GM12801 (cell line): ENCODE measurements around the gene VEGFD.

Experiments used
- CTCF ChIP-seq: IDR thresholded peaks from one replicate; pipeline ENCODE4 v1.5.1; 2011; ENCODE audit warnings: control low read depth; ENCODE audit not compliant: insufficient read length; ENCODE audit errors: extremely low read depth

VEGFD gene

GRCh38 chrX:15359701-15360100, 24.5 kb downstream of the VEGFD start:
- TF ChIP-seq CTCF: no peak

DNA sequence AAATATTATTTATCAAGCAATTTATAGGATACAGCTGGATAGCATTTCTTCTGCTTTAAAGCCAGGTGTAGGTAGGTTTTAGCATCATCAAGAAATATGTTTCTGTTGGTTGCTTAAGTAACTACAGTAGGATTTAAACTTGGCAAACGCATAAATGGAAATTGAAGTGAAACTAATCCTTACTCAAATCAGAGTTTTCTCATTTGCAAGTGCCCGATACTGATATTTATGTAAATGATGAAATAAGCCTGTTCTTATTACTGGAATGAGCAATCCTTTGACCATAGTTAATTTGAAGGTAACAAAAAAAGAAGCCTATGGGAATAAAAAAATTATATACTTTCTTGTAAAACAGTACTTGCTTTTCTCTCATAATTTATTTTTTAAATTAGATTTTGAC, 25.7 kb downstream of the VEGFD start:
- no peak for TF ChIP-seq CTCF

DNA sequence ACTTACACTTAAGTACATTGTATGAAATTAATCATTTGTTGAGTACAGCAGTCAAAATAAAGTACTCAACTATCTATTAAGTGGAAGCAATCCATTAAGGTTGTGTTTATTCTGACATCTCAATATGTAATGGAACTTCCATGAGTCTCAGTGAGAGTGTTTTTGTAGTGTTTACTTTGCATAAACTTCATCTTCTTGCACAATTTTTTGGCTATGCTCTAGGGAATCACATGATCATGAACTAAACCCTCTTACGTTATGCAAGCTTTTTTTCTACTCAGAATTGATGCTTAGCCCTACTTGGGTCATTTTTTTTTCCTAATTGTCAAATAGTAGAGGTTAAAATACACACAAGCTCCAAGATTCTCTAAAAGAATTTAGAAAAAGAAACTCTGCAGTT, 27.8 kb downstream of the VEGFD start:
- no peak for TF ChIP-seq CTCF

DNA sequence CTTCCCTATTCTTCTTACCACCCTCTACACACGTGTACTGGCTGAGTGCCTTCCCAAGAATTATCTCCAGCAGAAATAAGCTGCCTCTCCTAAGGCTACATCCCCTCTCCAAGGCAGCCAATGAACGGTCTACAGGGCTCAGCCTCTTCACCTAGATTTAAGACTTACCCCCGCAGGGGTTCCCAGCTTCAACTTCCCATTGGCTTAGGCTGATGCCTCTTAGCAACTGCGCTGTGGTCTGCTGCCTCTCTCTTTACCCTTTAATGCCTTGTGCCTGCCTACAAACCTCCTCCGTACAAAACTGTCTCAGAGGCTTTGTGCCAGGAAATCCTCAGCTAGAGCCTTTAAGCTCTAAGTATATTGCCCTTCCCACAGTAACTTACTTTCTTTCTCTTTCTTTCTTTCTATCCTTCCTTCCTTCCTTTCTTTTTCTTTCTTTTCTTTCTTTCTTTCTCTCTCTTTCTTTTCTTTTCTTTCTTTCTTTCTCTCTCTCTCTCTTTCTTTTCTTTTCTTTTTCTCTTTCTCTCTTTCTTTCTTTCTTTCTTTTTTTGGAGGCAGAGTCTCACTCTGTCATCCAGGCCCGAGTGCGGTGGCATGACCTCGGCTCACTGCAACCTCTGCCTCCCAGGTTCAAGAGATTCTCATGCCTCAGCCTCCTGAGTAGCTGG, 33.8 kb downstream of the VEGFD start:
- TF ChIP-seq CTCF: no peak

DNA sequence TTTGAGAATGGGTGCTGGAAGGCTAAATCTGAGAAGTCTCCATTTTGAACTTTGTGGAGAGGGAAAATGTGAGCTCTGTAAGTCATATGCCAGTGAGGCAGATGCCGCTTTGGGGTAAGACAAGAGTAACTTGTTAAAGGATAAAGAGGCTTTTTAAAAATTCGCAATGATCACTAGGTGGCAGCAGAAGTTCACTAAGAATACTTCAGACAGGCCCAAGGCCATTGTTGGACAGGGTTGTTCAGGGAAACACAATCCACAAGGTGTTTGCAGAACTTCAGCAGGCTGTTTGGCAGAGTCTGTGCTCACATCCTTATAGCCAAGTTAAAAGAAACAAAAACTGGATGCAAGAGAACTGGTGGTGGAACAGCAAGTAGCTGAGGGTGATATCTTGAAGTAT, 35.2 kb downstream of the VEGFD start:
- TF ChIP-seq CTCF: no peak

- TF ChIP-seq CTCF: no peak
Measured at GRCh38 chrX:15345976-15346375, 38.2 kb downstream of the VEGFD start.

DNA sequence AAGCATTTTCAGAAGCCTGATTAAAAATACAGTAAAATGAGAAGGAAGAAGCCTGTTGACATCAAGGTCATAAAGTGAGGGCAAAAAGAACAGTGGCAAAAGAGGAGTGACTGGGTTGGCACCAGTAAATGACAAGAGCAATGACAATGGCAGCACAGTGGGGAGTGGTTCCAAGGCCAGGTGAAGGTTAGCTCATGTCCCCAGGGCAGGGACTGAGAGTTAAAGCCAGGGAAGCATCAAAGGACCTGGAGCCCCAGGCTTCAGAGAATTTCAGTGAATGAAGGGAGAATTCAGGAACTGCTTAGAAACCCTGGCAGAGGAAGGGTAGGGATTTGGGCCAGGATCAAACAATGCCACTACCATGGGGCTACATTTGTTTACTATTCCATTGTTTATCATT, 40.1 kb downstream of the VEGFD start:
- no peak for TF ChIP-seq CTCF
